D721Med (cell line): Measurements from ENCODE around the gene KCNK1.
A peak's percentile ranks its signal among the peaks of the same experiment; 100 is the strongest.

Experiments
- DNase-seq: peaks from one replicate; pipeline ENCODE4 v3.0.0; 2011; ENCODE audit warnings: low spot score; ENCODE audit not compliant: insufficient read length
- FAIRE-seq: peaks from 2 replicates; lab custom pipeline; 2011; peaks lifted over from hg19 to GRCh38; lab: Jason Lieb, UNC
- TF ChIP-seq, protein P1 (sequence below): IDR thresholded peaks from 2 replicates; pipeline ENCODE4 v1.5.1; 2012; ENCODE audit warnings: mild to moderate bottlenecking, control low read depth; ENCODE audit not compliant: insufficient read depth; ENCODE audit errors: missing control alignments

The KCNK1 gene

DNA sequence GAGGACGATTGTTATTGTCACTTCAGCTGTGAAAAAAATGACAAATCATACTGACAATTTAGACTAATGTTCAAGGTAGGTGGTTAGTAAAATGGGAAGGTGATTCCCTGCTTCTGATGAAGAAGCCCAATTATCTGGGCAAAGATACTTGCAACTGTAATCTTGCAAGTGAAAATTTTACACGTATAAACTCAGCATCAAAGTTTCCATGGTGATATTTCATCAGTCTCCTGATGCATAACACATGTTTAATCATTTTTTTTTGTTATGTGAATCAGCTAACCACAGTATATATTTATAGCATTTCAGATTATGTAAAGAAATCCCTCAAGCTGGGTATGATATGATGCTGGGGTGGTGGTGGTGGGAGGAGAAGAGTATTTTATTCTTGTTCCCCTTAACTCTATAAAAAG is 16.4 kb upstream of the KCNK1 start:
- FAIRE-seq (peak; percentile 56), DNase-seq (no peak)
- TF ChIP-seq, protein P1, sequence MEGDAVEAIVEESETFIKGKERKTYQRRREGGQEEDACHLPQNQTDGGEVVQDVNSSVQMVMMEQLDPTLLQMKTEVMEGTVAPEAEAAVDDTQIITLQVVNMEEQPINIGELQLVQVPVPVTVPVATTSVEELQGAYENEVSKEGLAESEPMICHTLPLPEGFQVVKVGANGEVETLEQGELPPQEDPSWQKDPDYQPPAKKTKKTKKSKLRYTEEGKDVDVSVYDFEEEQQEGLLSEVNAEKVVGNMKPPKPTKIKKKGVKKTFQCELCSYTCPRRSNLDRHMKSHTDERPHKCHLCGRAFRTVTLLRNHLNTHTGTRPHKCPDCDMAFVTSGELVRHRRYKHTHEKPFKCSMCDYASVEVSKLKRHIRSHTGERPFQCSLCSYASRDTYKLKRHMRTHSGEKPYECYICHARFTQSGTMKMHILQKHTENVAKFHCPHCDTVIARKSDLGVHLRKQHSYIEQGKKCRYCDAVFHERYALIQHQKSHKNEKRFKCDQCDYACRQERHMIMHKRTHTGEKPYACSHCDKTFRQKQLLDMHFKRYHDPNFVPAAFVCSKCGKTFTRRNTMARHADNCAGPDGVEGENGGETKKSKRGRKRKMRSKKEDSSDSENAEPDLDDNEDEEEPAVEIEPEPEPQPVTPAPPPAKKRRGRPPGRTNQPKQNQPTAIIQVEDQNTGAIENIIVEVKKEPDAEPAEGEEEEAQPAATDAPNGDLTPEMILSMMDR, result no peak

DNA sequence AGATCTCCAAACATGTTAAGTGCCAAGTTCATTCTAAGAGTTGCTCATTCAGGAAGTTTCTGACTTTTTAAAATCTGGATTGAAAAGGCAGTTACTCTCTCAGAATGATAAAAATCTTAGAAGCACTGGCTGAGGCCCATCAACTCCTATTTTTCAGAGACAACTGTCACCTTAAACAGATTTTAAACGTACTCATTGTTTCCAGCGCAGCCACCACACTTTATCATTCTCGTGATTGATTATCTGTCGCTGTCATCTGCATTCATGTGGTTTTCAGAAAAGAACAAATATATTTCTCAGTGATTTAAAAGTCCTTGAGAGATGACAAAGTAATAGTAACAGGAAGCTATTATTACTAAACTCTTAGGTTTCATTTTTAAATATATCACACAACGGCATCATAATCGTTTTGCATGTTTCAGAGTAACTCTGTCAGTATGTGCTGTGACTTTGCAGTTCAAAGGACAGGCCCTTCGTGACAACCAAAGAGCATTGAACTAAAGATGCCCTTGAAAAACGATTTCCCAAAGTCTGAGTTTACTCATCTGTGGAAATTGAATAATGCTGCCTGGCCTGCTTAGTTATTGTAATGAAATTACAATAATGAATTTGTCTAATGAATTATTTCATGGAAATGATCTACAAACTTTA is 14.9 kb upstream of the KCNK1 start:
- TF ChIP-seq, protein P1, result no peak
- DNase-seq, result no peak
- no peak for FAIRE-seq

DNA sequence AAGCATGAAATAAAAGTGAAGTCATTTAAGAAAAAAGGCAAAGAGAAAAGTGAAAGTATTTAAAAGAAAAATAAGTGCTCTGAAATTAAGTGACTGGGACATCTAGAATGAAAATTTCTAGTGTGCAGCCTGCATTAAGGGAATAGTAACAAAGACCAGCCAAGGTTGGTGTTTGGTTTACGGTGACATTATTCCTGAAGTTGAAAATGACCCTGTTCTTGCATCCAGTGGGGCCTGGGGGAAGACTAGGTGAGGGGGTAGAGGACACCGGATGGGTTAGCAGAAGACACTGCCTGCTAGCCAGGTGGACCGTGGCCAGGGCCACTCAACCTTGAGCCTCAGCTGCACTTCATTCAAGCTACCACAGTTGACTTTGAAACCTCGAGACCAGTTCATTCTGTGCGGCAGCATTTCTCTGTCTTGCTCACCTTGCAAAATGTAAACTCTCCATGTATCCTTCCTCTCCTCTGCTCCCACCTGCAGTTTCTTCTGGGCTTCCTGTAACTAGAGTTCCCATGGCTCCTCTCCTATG is 14.3 kb upstream of the KCNK1 start:
- DNase-seq (no peak), FAIRE-seq (no peak)
- TF ChIP-seq, protein P1, result no peak

DNA sequence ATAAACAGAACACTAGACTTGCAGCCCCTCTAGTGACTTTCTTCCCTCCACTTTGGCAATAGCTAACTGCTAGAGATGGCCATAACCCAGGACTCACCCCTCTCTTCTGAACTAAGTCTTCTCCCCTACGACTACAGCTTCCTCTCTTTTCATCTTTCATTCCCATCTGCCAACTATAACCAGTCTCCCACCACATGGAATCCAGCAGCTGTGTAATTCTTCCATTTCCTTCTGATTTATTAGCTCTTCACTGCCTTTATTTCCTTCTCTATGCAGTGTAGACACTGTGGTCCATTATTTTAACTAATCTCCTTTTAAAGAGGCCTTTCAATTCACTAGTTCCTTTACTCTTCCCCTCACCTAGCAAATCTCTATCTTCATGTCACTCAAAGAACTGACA is 13.4 kb upstream of the KCNK1 start:
- DNase-seq, result no peak
- no peak for FAIRE-seq
- TF ChIP-seq, protein P1, result no peak

DNA sequence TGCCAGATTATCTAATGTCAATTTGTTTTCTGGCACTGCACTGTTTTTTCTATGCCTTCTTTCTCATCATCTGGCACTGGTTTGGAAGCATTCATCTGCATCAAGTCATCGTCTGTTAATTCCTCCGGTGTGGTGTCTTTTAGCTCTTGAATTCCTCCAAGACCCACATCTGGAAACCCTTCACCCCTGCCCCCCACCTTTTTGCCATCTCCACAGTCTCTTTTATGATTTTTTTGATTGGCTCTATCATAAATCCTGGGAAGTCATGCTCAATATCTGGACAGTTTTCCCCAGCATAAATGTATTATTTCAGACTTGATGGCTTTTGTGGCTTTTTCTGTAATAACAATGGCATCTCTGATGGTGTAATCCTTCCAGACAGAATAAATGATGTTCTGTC is 10.4 kb upstream of the KCNK1 start:
- TF ChIP-seq, protein P1, result no peak
- no peak for DNase-seq
- FAIRE-seq, result no peak

DNA sequence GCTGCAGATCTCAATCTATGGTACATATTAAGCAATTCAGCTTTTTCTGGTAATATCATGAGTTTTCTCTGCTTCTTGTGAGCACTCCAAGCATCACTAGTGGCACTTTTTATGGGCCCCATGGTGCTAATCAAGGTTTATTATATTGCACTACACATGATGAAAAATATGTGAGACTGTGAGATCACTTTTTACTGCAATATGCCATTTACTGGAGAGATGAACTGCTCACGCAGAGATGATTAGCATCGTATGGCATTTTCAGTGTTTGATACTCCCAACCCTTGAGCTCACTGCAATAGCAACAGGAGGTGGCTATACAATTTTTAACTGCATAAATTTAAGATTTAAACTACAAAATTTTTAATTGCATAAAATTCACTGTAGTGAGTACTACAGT is 8.7 kb upstream of the KCNK1 start:
- FAIRE-seq (no peak), DNase-seq (no peak)
- TF ChIP-seq, protein P1, result no peak

DNA sequence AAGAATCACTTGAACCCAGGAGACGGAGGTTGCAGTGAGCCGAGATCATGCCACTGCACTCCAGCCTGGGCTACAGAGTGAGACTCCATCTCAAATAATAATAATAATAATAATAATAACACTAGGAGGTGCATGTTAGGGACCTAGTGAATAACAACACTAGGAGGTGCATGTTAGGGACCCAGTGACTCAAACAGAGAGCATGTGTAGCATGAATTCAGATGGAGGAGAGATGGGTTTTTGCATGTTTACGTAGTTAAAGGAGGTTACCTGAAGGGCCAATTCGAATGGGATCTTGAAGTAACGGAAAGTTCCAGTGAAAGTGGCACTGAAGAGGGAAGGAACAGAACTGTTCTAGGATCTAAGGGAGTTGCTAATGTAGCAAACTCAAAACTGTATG is 7.1 kb upstream of the KCNK1 start:
- FAIRE-seq (no peak), DNase-seq (no peak)
- TF ChIP-seq, protein P1, result no peak
